ENCODE results near the gene SDF4. TPM values are rescaled to one million over a fixed set of nuclear protein-coding genes. Genes with fewer than 3 reads are reported as not detected.

The SDF4 gene
- total and polyA plus RNA-seq, 2 of the 4 experiments (the other 2 are of a cell fraction): 57.0 to 250 TPM

GRCh38 chr1:1207571-1207892 lies 24.3 kb downstream of the SDF4 start:
- BruUV-seq (replicated peaks): no TSS peak
- no peak overlapping the region for H3K18ac ChIP-seq (ENCODE audit: low read depth, low read length)
- H3K27ac ChIP-seq (ENCODE audit: insufficient read depth, low read length): no peak overlapping the region
- no peak overlapping the region for H2BK20ac ChIP-seq (ENCODE audit: low read depth, low read length)
- no peak overlapping the region for H4K8ac ChIP-seq (ENCODE audit: low read depth in 2 of 2, low read length in 2 of 2)
- no peak overlapping the region for H3K4me3 ChIP-seq (ENCODE audit: insufficient read depth, low read depth, low read length)
- H4K5ac ChIP-seq (ENCODE audit: low read depth, low read length): no peak overlapping the region
- H4K91ac ChIP-seq (ENCODE audit: insufficient read depth, low read depth, low read length): no peak overlapping the region
- dilution Hi-C loops (cut with HindIII; ENCODE audit: low sequenced_read_pairs, unreplicated experiment) (no loop called here), intact Hi-C loops (cut with micrococcal nuclease) (no loop called here), in situ Hi-C loops (cut with MboI; ENCODE audit: low sequenced_read_pairs) (no loop called here)
- no peak overlapping the region for H2BK5ac ChIP-seq (ENCODE audit: low read depth, low read length, poor library complexity, severe bottlenecking)
- H2BK120ac ChIP-seq (ENCODE audit: low read depth, low read length): no peak overlapping the region
- H3K79me1 ChIP-seq (ENCODE audit: low read depth in 1 of 2, low read length in 2 of 2): no peaks in the 10 kb centered on the region
- H3K23ac ChIP-seq (ENCODE audit: low read depth, low read length): no peak overlapping the region
- ATAC-seq (ENCODE audit: low read depth): no peak
- WGBS, 2 experiments (ENCODE audit: extremely low coverage in 2 of 2, insufficient read length in 1 of 2): 60% methylated on average over 2 of the region's 11 CpGs; no CpG with 5 or more reads in 1 of the 2 experiments
- H3K4ac ChIP-seq (ENCODE audit: low read depth, low read length): 0 out of 2 replicates have a peak overlapping the region, but pooled peaks have one; percentile 16
- no peaks in the 10 kb centered on the region for H3K9me3 ChIP-seq (ENCODE audit: control insufficient read depth, insufficient read depth, low read length)
- H3K14ac ChIP-seq (replicated peaks; ENCODE audit: low read depth, low read length): no peak overlapping the region
- ChIA-PET CTCF (no interaction called here), POLR2A (ENCODE audit: unreplicated experiment) (no interaction called here)
- no peaks in the 10 kb centered on the region; the same call in 1 of the 2 replicates for H4K20me1 ChIP-seq (ENCODE audit: insufficient read depth, low read length)
- no peaks in the 10 kb centered on the region for H3K36me3 ChIP-seq (ENCODE audit: control insufficient read depth, insufficient read depth, low read length)
- no peak overlapping the region for H2AK9ac ChIP-seq (replicated peaks; ENCODE audit: low read depth, low read length, poor library complexity)
- no peak overlapping the region for H2AFZ ChIP-seq (replicated peaks; ENCODE audit: low read length, poor library complexity)
- H3K4me2 ChIP-seq (ENCODE audit: low read depth, low read length): no peak overlapping the region
- H3K9me1 ChIP-seq (ENCODE audit: insufficient read depth, low read length): no peaks in the 10 kb centered on the region
- TF ChIP-seq ELK1 (IDR thresholded peaks at IDR 0.05; ENCODE audit: borderline replicate concordance, low read depth, low read length) (no peak), USF2 (IDR thresholded peaks at IDR 0.05; ENCODE audit: low read depth, low read length) (no peak), RAD21 (IDR thresholded peaks at IDR 0.05; ENCODE audit: low read length) (no peak), POLR2A (IDR thresholded peaks at IDR 0.05; ENCODE audit: low read depth, low read length) (no peak), RFX5 (IDR thresholded peaks at IDR 0.05; ENCODE audit: low read depth, low read length) (no peak), CHD1 (IDR thresholded peaks at IDR 0.05; ENCODE audit: low read depth, low read length) (no peak), BHLHE40 (IDR thresholded peaks at IDR 0.05; ENCODE audit: low read depth, low read length) (no peak), NFE2L2 (IDR thresholded peaks at IDR 0.05; ENCODE audit: low read depth, low read length) (no peak), MAZ (IDR thresholded peaks at IDR 0.05; ENCODE audit: borderline replicate concordance, low read depth, low read length) (no peak), CTCF (conservative IDR thresholded peaks at IDR 0.05; ENCODE audit: low read depth, low read length) (no peak), RCOR1 (IDR thresholded peaks at IDR 0.05; ENCODE audit: insufficient replicate concordance, low read length) (no peak), FOS (IDR thresholded peaks at IDR 0.05; ENCODE audit: low read depth, low read length) (no peak), MXI1 (IDR thresholded peaks at IDR 0.05; ENCODE audit: borderline replicate concordance, low read depth, low read length) (no peak), MAFK (IDR thresholded peaks at IDR 0.05; ENCODE audit: low read depth, low read length) (no peak), CEBPB (IDR thresholded peaks at IDR 0.05; ENCODE audit: low read depth, low read length) (no peak), SMC3 (IDR thresholded peaks at IDR 0.05; ENCODE audit: low read depth, low read length) (no peak)
- DNase-seq: no peak
- H3K56ac ChIP-seq (ENCODE audit: extremely low read depth, insufficient read depth, low read length): no peak overlapping the region
- peaks cover 12% of the 10 kb centered on the region for H3K4me1 ChIP-seq (ENCODE audit: control insufficient read depth, insufficient read depth, low read length)
- no peaks in the 10 kb centered on the region; the same call in 1 of the 2 replicates for H3K27me3 ChIP-seq (ENCODE audit: control insufficient read depth, insufficient read depth, low read length)
- peak overlapping the region; percentile 39; the same call in 1 of the 2 replicates for H2AK5ac ChIP-seq (ENCODE audit: low read depth, low read length)
- no peak overlapping the region for H3K9ac ChIP-seq (ENCODE audit: low read depth, low read length)
- H2BK15ac ChIP-seq (ENCODE audit: low read depth, low read length): no peak overlapping the region

All from IMR-90 (cell line).